ENCODE data around the gene DTWD2. TPM values are rescaled to one million over a fixed set of nuclear protein-coding genes. Genes with fewer than 3 reads are reported as not detected.

DTWD2 gene
- total RNA-seq, 1 experiment from 2014 or later = 4.9 TPM

- BruUV-seq (replicated peaks) = no TSS peak
- H3K27ac ChIP-seq = no peak overlapping the region
- H3K4me3 ChIP-seq = no peak overlapping the region
- no peaks in the 10 kb centered on the region for H3F3A ChIP-seq (ENCODE audit: insufficient read depth, low read depth)
- TF ChIP-seq EZH2 (IDR thresholded peaks at IDR 0.05; ENCODE audit: low read depth) (no peak), CTCF (conservative IDR thresholded peaks at IDR 0.05) (no peak)
- no peak overlapping the region for H2AFZ ChIP-seq
- intact Hi-C loops (cut with micrococcal nuclease; ENCODE audit: unreplicated experiment) = no loop called here
- H3K9me2 ChIP-seq (ENCODE audit: insufficient read depth) = no peaks in the 10 kb centered on the region
- no peaks in the 10 kb centered on the region for H3K9me3 ChIP-seq (ENCODE audit: insufficient read depth, low read depth)
- H3K36me3 ChIP-seq (ENCODE audit: low read depth) = no peaks in the 10 kb centered on the region
- POLR2A ChIA-PET (ENCODE audit: unreplicated experiment) = no interaction called here
- no peaks in the 10 kb centered on the region for H3K4me1 ChIP-seq (replicated peaks; ENCODE audit: insufficient read depth)
- no peak for DNase-seq
- no peaks in the 10 kb centered on the region for H3K27me3 ChIP-seq (ENCODE audit: insufficient read depth, low read depth)
- CTCF ChIA-PET = no interaction called here
- no peak overlapping the region for H3K4me2 ChIP-seq
- no peaks in the 10 kb centered on the region for H3K79me2 ChIP-seq (ENCODE audit: low read depth)
- H4K20me1 ChIP-seq (ENCODE audit: insufficient read depth) = no peaks in the 10 kb centered on the region
Measured at GRCh38 chr5:119016125-119016774, 27.9 kb upstream of the DTWD2 start.

DNA sequence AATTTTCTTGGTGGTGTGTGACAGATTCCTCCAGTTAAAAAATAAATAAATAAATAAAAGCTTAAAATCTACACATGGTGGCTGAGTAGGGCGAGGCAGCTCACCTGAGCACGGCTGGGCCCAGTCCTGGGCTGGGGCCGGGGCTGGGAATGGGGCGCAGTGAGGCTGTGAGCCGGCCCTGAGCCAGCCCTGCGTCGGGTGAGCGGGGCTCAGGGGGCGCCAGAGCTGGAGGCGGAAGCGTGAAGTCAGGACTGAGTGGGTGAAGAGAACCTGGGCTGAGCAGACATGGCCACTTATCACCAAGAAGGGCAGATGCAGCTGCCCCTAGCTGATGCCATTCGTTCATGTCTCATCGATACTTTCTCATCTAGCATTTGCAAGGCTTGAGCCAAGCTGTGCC, 22.8 kb upstream of the DTWD2 start:
- BruUV-seq (replicated peaks) = no TSS peak
- Histone ChIP-seq H3K9me2 (ENCODE audit: insufficient read depth) (no peaks in the 10 kb centered on the region), H2AFZ (no peak overlapping the region), H3K27ac (no peak overlapping the region), H3K4me3 (no peak overlapping the region), H3K27me3 (ENCODE audit: insufficient read depth, low read depth) (no peaks in the 10 kb centered on the region), H3F3A (ENCODE audit: insufficient read depth, low read depth) (no peaks in the 10 kb centered on the region), H3K4me1 (replicated peaks; ENCODE audit: insufficient read depth) (no peaks in the 10 kb centered on the region), H3K36me3 (ENCODE audit: low read depth) (no peaks in the 10 kb centered on the region), H3K4me2 (no peak overlapping the region), H3K9me3 (ENCODE audit: insufficient read depth, low read depth) (no peaks in the 10 kb centered on the region), H3K79me2 (ENCODE audit: low read depth) (no peaks in the 10 kb centered on the region), H4K20me1 (ENCODE audit: insufficient read depth) (no peaks in the 10 kb centered on the region)
- no peak for DNase-seq
- intact Hi-C loops (cut with micrococcal nuclease; ENCODE audit: unreplicated experiment) = no loop called here
- TF ChIP-seq EZH2 (IDR thresholded peaks at IDR 0.05; ENCODE audit: low read depth) = no peak
- TF ChIP-seq CTCF (conservative IDR thresholded peaks at IDR 0.05) = no peak
- ChIA-PET POLR2A (ENCODE audit: unreplicated experiment) (no interaction called here), CTCF (no interaction called here)

DNA sequence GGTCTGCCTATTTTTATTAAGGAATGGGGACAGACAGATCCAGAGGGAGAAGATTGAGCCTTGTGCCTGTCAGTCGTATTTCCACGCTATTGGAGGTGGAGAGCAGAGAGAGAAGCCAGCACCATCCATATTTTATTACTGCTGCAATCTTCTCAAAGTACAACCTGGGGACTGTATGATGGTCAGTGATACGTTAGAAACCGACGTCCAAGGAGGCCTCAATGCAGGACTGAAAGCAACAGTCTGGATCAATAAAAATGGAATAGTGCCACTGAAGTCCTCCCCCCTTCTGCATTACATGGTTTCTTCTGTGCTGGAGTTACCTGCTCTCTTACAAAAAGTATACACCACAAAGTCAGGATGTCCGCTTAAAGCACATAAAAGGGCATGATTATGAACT, 21.9 kb upstream of the DTWD2 start:
- no peak overlapping the region for H3K4me3 ChIP-seq
- no peaks in the 10 kb centered on the region for H3K27me3 ChIP-seq (ENCODE audit: insufficient read depth, low read depth)
- no peaks in the 10 kb centered on the region for H3K36me3 ChIP-seq (ENCODE audit: low read depth)
- H3K79me2 ChIP-seq (ENCODE audit: low read depth) = no peaks in the 10 kb centered on the region
- POLR2A ChIA-PET (ENCODE audit: unreplicated experiment) = no interaction called here
- no peaks in the 10 kb centered on the region for H3K4me1 ChIP-seq (replicated peaks; ENCODE audit: insufficient read depth)
- no peak overlapping the region for H2AFZ ChIP-seq
- no peaks in the 10 kb centered on the region for H3F3A ChIP-seq (ENCODE audit: insufficient read depth, low read depth)
- BruUV-seq (replicated peaks) = no TSS peak
- H3K9me2 ChIP-seq (ENCODE audit: insufficient read depth) = no peaks in the 10 kb centered on the region
- no peak for DNase-seq
- H3K4me2 ChIP-seq = no peak overlapping the region
- H4K20me1 ChIP-seq (ENCODE audit: insufficient read depth) = no peaks in the 10 kb centered on the region
- no peak for TF ChIP-seq CTCF (conservative IDR thresholded peaks at IDR 0.05)
- CTCF ChIA-PET = no interaction called here
- no peaks in the 10 kb centered on the region for H3K9me3 ChIP-seq (ENCODE audit: insufficient read depth, low read depth)
- intact Hi-C loops (cut with micrococcal nuclease; ENCODE audit: unreplicated experiment) = no loop called here
- no peak overlapping the region for H3K27ac ChIP-seq
